Neuronal stem cell (in vitro differentiated cells): ENCODE measurements around the gene PSMC2.

ENCODE experiments used
- DNase-seq: peaks from one replicate; pipeline ENCODE4 v3.0.0-alpha.2; 2013; ENCODE audit warnings: low spot score
- H2AFZ ChIP-seq: one replicate; pipeline ENCODE4 v1.6.1; 2013; ENCODE audit warnings: mild to moderate bottlenecking, low read length, inconsistent platforms
- H2AK5ac ChIP-seq: 2 replicates; pipeline ENCODE4 v1.6.1; 2013; ENCODE audit warnings: low read depth, mild to moderate bottlenecking, inconsistent platforms, low read length, moderate library complexity, mixed read lengths
- H2BK120ac ChIP-seq: 2 replicates; pipeline ENCODE4 v1.6.1; 2013; ENCODE audit warnings: low read depth, mild to moderate bottlenecking, inconsistent platforms, low read length, moderate library complexity, mixed read lengths
- H2BK12ac ChIP-seq: one replicate; pipeline ENCODE4 v1.6.1; 2013; ENCODE audit warnings: low read length, inconsistent platforms
- H2BK15ac ChIP-seq: 2 replicates; pipeline ENCODE4 v1.6.1; 2013; ENCODE audit warnings: mild to moderate bottlenecking, low read length, inconsistent platforms, mixed read lengths
- H2BK5ac ChIP-seq: one replicate; pipeline ENCODE4 v1.6.1; 2013; ENCODE audit warnings: inconsistent platforms, mild to moderate bottlenecking, low read length, moderate library complexity
- H3K14ac ChIP-seq: one replicate; pipeline ENCODE4 v1.6.1; 2013; ENCODE audit warnings: low read length, inconsistent platforms
- H3K18ac ChIP-seq: 2 replicates; pipeline ENCODE4 v1.6.1; 2013; ENCODE audit warnings: low read length, inconsistent platforms
- H3K23ac ChIP-seq: 2 replicates; pipeline ENCODE4 v1.6.1; 2013; ENCODE audit warnings: low read depth, mild to moderate bottlenecking, mixed read lengths, low read length, inconsistent platforms; ENCODE audit not compliant: poor library complexity
- H3K27ac ChIP-seq: replicated peaks from 3 replicates; pipeline ENCODE4 v1.5.1; 2013; ENCODE audit warnings: low read length, inconsistent platforms
- H3K27me3 ChIP-seq, 3 experiments: 2 replicates each; pipeline ENCODE4 v1.6.1; 2013; ENCODE audit warnings: low read length in 3 of 3, mild to moderate bottlenecking in 2 of 3, inconsistent platforms in 1 of 3, low read depth in 1 of 3, mixed read lengths in 1 of 3, moderate library complexity in 1 of 3; ENCODE audit not compliant: control insufficient read depth in 3 of 3, insufficient read depth in 3 of 3
- H3K36me3 ChIP-seq, 2 donors: replicated peaks in 1 of 2; 2 replicates each; pipeline ENCODE4 v1.6.1; 2013; ENCODE audit warnings: low read length in 2 of 2; ENCODE audit not compliant: control insufficient read depth in 2 of 2, insufficient read depth in 2 of 2
- H3K4ac ChIP-seq: 2 replicates; pipeline ENCODE4 v1.6.1; 2013; ENCODE audit warnings: inconsistent platforms, mild to moderate bottlenecking, low read length, moderate library complexity
- H3K4me1 ChIP-seq, 2 donors: 1 replicate in 1 of 2; 2 replicates in 1 of 2; pipeline ENCODE4 v1.6.1; 2013; ENCODE audit warnings: low read length in 2 of 2, low read depth in 1 of 2; ENCODE audit not compliant: control insufficient read depth in 2 of 2, insufficient read depth in 1 of 2
- H3K4me2 ChIP-seq: one replicate; pipeline ENCODE4 v1.6.1; 2013; ENCODE audit warnings: mild to moderate bottlenecking, low read length, inconsistent platforms; ENCODE audit not compliant: insufficient read depth, poor library complexity, severe bottlenecking
- H3K4me3 ChIP-seq, 2 donors: 2 replicates each; pipeline ENCODE4 v1.5.1; 2013; ENCODE audit warnings: low read length in 2 of 2, mild to moderate bottlenecking in 2 of 2, inconsistent platforms in 1 of 2, moderate library complexity in 1 of 2
- H3K79me1 ChIP-seq: one replicate; pipeline ENCODE4 v1.6.1; 2013; ENCODE audit warnings: low read depth, mild to moderate bottlenecking, inconsistent platforms, low read length, moderate library complexity
- H3K9ac ChIP-seq: one replicate; pipeline ENCODE4 v1.6.1; 2013; ENCODE audit warnings: mild to moderate bottlenecking, low read depth, low read length, inconsistent platforms; ENCODE audit not compliant: poor library complexity
- H3K9me3 ChIP-seq, 2 donors: replicated peaks in 1 of 2; 2 replicates each; pipeline versions ENCODE3 to v1.6.1; 2013; ENCODE audit warnings: low read length in 2 of 2, mild to moderate bottlenecking in 2 of 2, inconsistent platforms in 1 of 2, low read depth in 1 of 2, mixed read lengths in 1 of 2, moderate library complexity in 1 of 2; ENCODE audit not compliant: control insufficient read depth in 2 of 2, insufficient read depth in 1 of 2
- H4K8ac ChIP-seq: one replicate; pipeline ENCODE4 v1.6.1; 2013; ENCODE audit warnings: low read depth, mild to moderate bottlenecking, inconsistent platforms, low read length, moderate library complexity
- H4K91ac ChIP-seq: one replicate; pipeline ENCODE4 v1.6.1; 2013; ENCODE audit warnings: low read length, low read depth, mild to moderate bottlenecking, inconsistent platforms; ENCODE audit not compliant: poor library complexity
- WGBS, 2 donors: extraction: QIAGEN DNeasy Blood & Tissue Kit; methylation state at CpG; one replicate each; pipeline ENCODE4 v1.1.7; 2013; ENCODE audit warnings: missing lambda C conversion rate in 2 of 2, mixed read lengths in 1 of 2; ENCODE audit not compliant: insufficient read length in 2 of 2, insufficient replicate concordance in 1 of 2; ENCODE audit errors: extremely low coverage in 2 of 2; 5-methylcytosine and 5-hydroxymethylcytosine counted together

PSMC2 gene

GRCh38 chr7:103373866-103374643 is 26.6 kb downstream of the PSMC2 start:
- no peak overlapping the region for H2BK15ac ChIP-seq
- H3K23ac ChIP-seq = no peak overlapping the region
- no peak overlapping the region for H3K27ac ChIP-seq
- no CpG with 5 or more reads among the region's 6 CpGs for WGBS, 2 donors
- peaks cover 2 to 10% of the 10 kb centered on the region in 2 donors for H3K36me3 ChIP-seq
- no peak overlapping the region for H4K91ac ChIP-seq
- H4K8ac ChIP-seq = no peak overlapping the region
- no peak overlapping the region for H2AFZ ChIP-seq
- H3K4me3 ChIP-seq = no peak overlapping the region
- no peak overlapping the region for H2BK120ac ChIP-seq
- no peak overlapping the region for H2AK5ac ChIP-seq
- H2BK12ac ChIP-seq = no peak overlapping the region
- H3K27me3 ChIP-seq = peaks cover 0 to 5% (median 0%) of the 10 kb centered on the region in 3 experiments
- H2BK5ac ChIP-seq = no peak overlapping the region
- no peaks in the 10 kb centered on the region for H3K9me3 ChIP-seq
- H3K9ac ChIP-seq = no peak overlapping the region
- no peak for DNase-seq
- H3K4ac ChIP-seq = no peak overlapping the region
- no peak overlapping the region for H3K18ac ChIP-seq
- H3K4me2 ChIP-seq = no peak overlapping the region
- no peaks in the 10 kb centered on the region for H3K4me1 ChIP-seq
- H3K79me1 ChIP-seq = no peaks in the 10 kb centered on the region
- no peak overlapping the region for H3K14ac ChIP-seq

GRCh38 chr7:103379270-103379975 is 32.0 kb downstream of the PSMC2 start:
- H3K4me2 ChIP-seq = no peak overlapping the region

GRCh38 chr7:103380395-103381191 is 33.1 kb downstream of the PSMC2 start:
- WGBS, 2 donors = 100% methylated on average over 2 of the region's 5 CpGs; no CpG with 5 or more reads in 1 of the 2 donors
- no peak overlapping the region for H3K14ac ChIP-seq

More at GRCh38 chr7:103379270-103379975, 32.0 kb downstream of the PSMC2 start:
- no peak overlapping the region for H3K4me3 ChIP-seq
- H4K91ac ChIP-seq = no peak overlapping the region
- no peak overlapping the region for H2BK12ac ChIP-seq
- no peak overlapping the region for H2BK15ac ChIP-seq
- no peak for DNase-seq
- H4K8ac ChIP-seq = no peak overlapping the region
- peaks cover 0 to 2% of the 10 kb centered on the region in 2 donors for H3K9me3 ChIP-seq
- no peak overlapping the region for H3K18ac ChIP-seq
- no peak overlapping the region for H2BK120ac ChIP-seq
- H3K9ac ChIP-seq = no peak overlapping the region
- H3K4me1 ChIP-seq = no peaks in the 10 kb centered on the region
- no peak overlapping the region for H3K14ac ChIP-seq
- peak overlapping the region; percentile 43 for H2AFZ ChIP-seq
- WGBS, 2 donors = no CpG with 5 or more reads among the region's 3 CpGs
- no peak overlapping the region for H3K27ac ChIP-seq
- no peak overlapping the region for H3K4ac ChIP-seq
- H3K36me3 ChIP-seq = no peaks in the 10 kb centered on the region
- peaks cover 0 to 5% (median 0%) of the 10 kb centered on the region in 3 experiments for H3K27me3 ChIP-seq
- H3K79me1 ChIP-seq = no peaks in the 10 kb centered on the region
- H2BK5ac ChIP-seq = no peak overlapping the region
- no peak overlapping the region for H2AK5ac ChIP-seq
- no peak overlapping the region for H3K23ac ChIP-seq

More at GRCh38 chr7:103380395-103381191, 33.1 kb downstream of the PSMC2 start:
- peaks cover 0 to 2% of the 10 kb centered on the region in 2 donors for H3K9me3 ChIP-seq
- H3K79me1 ChIP-seq = no peaks in the 10 kb centered on the region
- no peak overlapping the region for H4K91ac ChIP-seq
- peaks cover 0 to 5% (median 0%) of the 10 kb centered on the region in 3 experiments for H3K27me3 ChIP-seq
- H2BK120ac ChIP-seq = no peak overlapping the region
- H3K9ac ChIP-seq = no peak overlapping the region
- H3K4me2 ChIP-seq = no peak overlapping the region
- no peak overlapping the region for H2AFZ ChIP-seq
- no peak overlapping the region for H2AK5ac ChIP-seq
- H2BK5ac ChIP-seq = no peak overlapping the region
- H3K23ac ChIP-seq = no peak overlapping the region
- no peak overlapping the region for H2BK15ac ChIP-seq
- H3K4ac ChIP-seq = no peak overlapping the region
- no peak for DNase-seq
- no peaks in the 10 kb centered on the region for H3K4me1 ChIP-seq
- H3K4me3 ChIP-seq = no peak overlapping the region
- H3K36me3 ChIP-seq = no peaks in the 10 kb centered on the region
- no peak overlapping the region for H4K8ac ChIP-seq
- H3K18ac ChIP-seq = no peak overlapping the region
- no peak overlapping the region for H2BK12ac ChIP-seq
- H3K27ac ChIP-seq = no peak overlapping the region
